ENCODE results near the gene FAM222A.

The FAM222A gene

GRCh38 chr12:109711596-109712461, 1.8 kb upstream of the FAM222A start:
- DNase-seq: no peak

GRCh38 chr12:109714141-109714912, 702 bp downstream of the FAM222A start:
- DNase-seq: peak; percentile 55

- DNase-seq: no peak
Observed at GRCh38 chr12:109714913-109715244, 1.3 kb downstream of the FAM222A start.

GRCh38 chr12:109715310-109716091, 1.9 kb downstream of the FAM222A start:
- DNase-seq: peak; percentile 51

GRCh38 chr12:109716092-109716479, 2.5 kb downstream of the FAM222A start:
- DNase-seq: no peak

GRCh38 chr12:109716512-109717389, 3.1 kb downstream of the FAM222A start:
- DNase-seq: no peak

- DNase-seq: no peak
Observed at GRCh38 chr12:109717390-109718357, 4.0 kb downstream of the FAM222A start.

- peak; percentile 26 for DNase-seq
Observed at GRCh38 chr12:109718390-109718789, 4.8 kb downstream of the FAM222A start.

GRCh38 chr12:109719123-109720022, 5.7 kb downstream of the FAM222A start:
- DNase-seq: no peak

GRCh38 chr12:109720152-109720856, 6.7 kb downstream of the FAM222A start:
- no peak for DNase-seq

- DNase-seq: no peak
Observed at GRCh38 chr12:109720857-109721189, 7.2 kb downstream of the FAM222A start.

- DNase-seq: no peak
Observed at GRCh38 chr12:109721276-109721675, 7.7 kb downstream of the FAM222A start.

- DNase-seq: no peak
Observed at GRCh38 chr12:109722022-109722720, 8.5 kb downstream of the FAM222A start.

GRCh38 chr12:109722721-109723094, 9.1 kb downstream of the FAM222A start:
- DNase-seq: no peak

GRCh38 chr12:109723311-109723881, 9.8 kb downstream of the FAM222A start:
- no peak for DNase-seq

GRCh38 chr12:109724321-109724892, 10.8 kb downstream of the FAM222A start:
- DNase-seq: no peak

- DNase-seq: no peak
Observed at GRCh38 chr12:109725321-109726105, 11.9 kb downstream of the FAM222A start.
